Activated T-cell treated with anti-CD3 and anti-CD28 coated beads for 24 hours (primary cell): Measurements from ENCODE around the gene VWA7.

Source experiments
- DNase-seq: peaks from one replicate; pipeline ENCODE4 v3.0.0-alpha.2; 2020; ENCODE audit warnings: low read depth

VWA7 gene

GRCh38 chr6:31728767-31729514 is 48.2 kb downstream of the VWA7 start, which contains the start of gene DDAH2:
Gene DDAH2, minus strand, starts transcription at chr6:31729299. Its CDS starts 138 bp downstream, at chr6:31729161.
- DNase-seq: no peak

GRCh38 chr6:31727717-31728671 is 49.1 kb downstream of the VWA7 start:
- no peak for DNase-seq

GRCh38 chr6:31727034-31727716 is 50.0 kb downstream of the VWA7 start:
- DNase-seq: no peak

- no peak for DNase-seq
Measured at GRCh38 chr6:31725502-31726350, 51.4 kb downstream of the VWA7 start.

- no peak for DNase-seq
Measured at GRCh38 chr6:31723980-31724691, 53.0 kb downstream of the VWA7 start.

GRCh38 chr6:31723245-31723979 is 53.7 kb downstream of the VWA7 start, which contains the start of gene MPIG6B:
Gene MPIG6B, plus strand, starts transcription at chr6:31723373. Its CDS starts 11 bp downstream, at chr6:31723384.
- no peak for DNase-seq

- DNase-seq: no peak
Measured at GRCh38 chr6:31722173-31722572, 55.0 kb downstream of the VWA7 start.

- no peak for DNase-seq
Measured at GRCh38 chr6:31721351-31722020, 55.6 kb downstream of the VWA7 start, which contains the start of gene LY6G6C. Gene LY6G6C, minus strand, starts transcription at chr6:31721746. Its CDS starts 67 bp downstream, at chr6:31721679.

- DNase-seq: no peak
Measured at GRCh38 chr6:31720196-31720770, 56.8 kb downstream of the VWA7 start.

GRCh38 chr6:31719001-31719400 is 58.1 kb downstream of the VWA7 start:
- DNase-seq: no peak

- DNase-seq: no peak
Measured at GRCh38 chr6:31718265-31718664, 58.9 kb downstream of the VWA7 start.

GRCh38 chr6:31717499-31718222 is 59.5 kb downstream of the VWA7 start:
- no peak for DNase-seq
